Peyer's patch (tissue), 4 donors: ENCODE data around the gene KCNQ2. TPM values are rescaled to one million over a fixed set of nuclear protein-coding genes. Genes with fewer than 3 reads are reported as not detected.

Source experiments
- DNase-seq, 3 donors: peaks; one replicate each; pipeline ENCODE4 v3.0.0-alpha.2; 2017 to 2019
- H3K27ac ChIP-seq, 4 donors: fragments of 200-600 bp; sonication (generic); one replicate each; pipeline ENCODE4 v1.5.1; 2016 to 2019
- H3K27me3 ChIP-seq, 2 donors: fragments of 200-600 bp; sonication (generic); one replicate each; pipeline ENCODE4 v1.5.1; 2019
- H3K36me3 ChIP-seq, 3 donors: fragments of 200-600 bp; sonication (generic); one replicate each; pipeline ENCODE4 v1.5.1; 2016 to 2019
- H3K4me1 ChIP-seq, 4 donors: fragments of 200-600 bp; sonication (generic); one replicate each; pipeline ENCODE4 v1.5.1; 2016 to 2019
- H3K4me3 ChIP-seq, 4 donors: fragments of 200-600 bp; sonication (generic); 1 replicate in 3 of 4; 2 replicates in 1 of 4; pipeline ENCODE4 v1.5.1; 2016 to 2019; ENCODE audit warnings: mild to moderate bottlenecking in 1 of 4
- H3K9me3 ChIP-seq, 4 donors: fragments of 200-600 bp; sonication (generic); one replicate each; pipeline ENCODE4 v1.5.1; 2016 to 2019; ENCODE audit warnings: mild to moderate bottlenecking in 1 of 4
- CTCF ChIP-seq, 6 experiments: fragments of 450-650 bp in 4 of 6; fragments of 200-600 bp in 2 of 6; sonication (generic) in 1 of 6; IDR thresholded peaks; one replicate each; pipeline ENCODE4 v1.5.1; 2017 to 2019; ENCODE audit warnings: antibody characterized with exemption in 6 of 6, mild to moderate bottlenecking in 3 of 6, moderate library complexity in 1 of 6
- POLR2A ChIP-seq, 2 donors: fragments of 450-650 bp; IDR thresholded peaks; one replicate each; pipeline ENCODE4 v1.5.1; 2017; ENCODE audit warnings: antibody characterized with exemption in 2 of 2, mild to moderate bottlenecking in 2 of 2, moderate library complexity in 2 of 2
- total RNA-seq, 4 donors: library from RNA; depleted of rRNA; stranded (reverse); fragments of >200 nt; gene quantifications; one replicate each; pipeline ENCODE4 v1.1.0, GENCODE V29; 2016

KCNQ2 gene
- total RNA-seq, 4 donors from 2014 or later = not detected

DNA sequence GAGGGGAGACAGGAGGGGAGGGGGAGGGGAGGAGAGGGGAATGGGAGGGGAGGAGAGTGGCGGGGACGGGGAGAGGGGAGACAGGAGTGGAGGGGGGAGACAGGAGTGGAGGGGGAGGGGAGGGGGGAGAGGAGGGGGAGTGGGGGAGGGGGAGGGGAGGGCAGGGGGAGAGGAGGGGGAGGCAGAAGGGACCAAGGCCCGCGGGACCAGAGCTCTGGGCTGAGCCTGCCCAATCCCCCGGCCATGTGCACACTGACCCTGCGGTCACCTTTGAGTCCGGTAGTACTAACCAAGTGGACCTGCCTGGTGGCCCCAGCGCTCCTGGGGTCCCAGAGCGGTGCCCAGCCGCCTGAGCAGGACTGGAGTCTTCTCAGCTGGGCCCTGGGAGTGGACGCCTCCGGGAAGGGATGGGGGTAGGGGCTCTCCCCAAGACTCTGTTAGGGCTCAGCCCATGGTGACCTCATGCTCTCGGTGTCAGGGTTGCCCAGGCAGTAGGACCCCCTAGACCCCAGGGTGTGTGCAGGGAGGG is 471 bp upstream of the KCNQ2 start:
- Histone ChIP-seq H3K4me3 (no peak overlapping the region), H3K27me3 (peaks cover 0 to 29% of the 10 kb centered on the region in 2 donors)
- DNase-seq = no peak

GRCh38 chr20:63471717-63471980 is 806 bp downstream of the KCNQ2 start:
- peaks cover 0 to 13% (median 7%) of the 10 kb centered on the region in 4 donors for H3K4me1 ChIP-seq
- H3K36me3 ChIP-seq = no peaks in the 10 kb centered on the region
- H3K9me3 ChIP-seq = no peaks in the 10 kb centered on the region
- peaks cover 0 to 29% of the 10 kb centered on the region in 2 donors for H3K27me3 ChIP-seq
- no peak overlapping the region for H3K4me3 ChIP-seq
- DNase-seq = no peak
- no peak for TF ChIP-seq CTCF (IDR thresholded peaks at IDR 0.05)
- TF ChIP-seq POLR2A (IDR thresholded peaks at IDR 0.05) = no peak
- no peak overlapping the region for H3K27ac ChIP-seq

More for the DNA sequence above, 471 bp upstream of the KCNQ2 start:
- TF ChIP-seq POLR2A (IDR thresholded peaks at IDR 0.05) (no peak), CTCF (IDR thresholded peaks at IDR 0.05) (no peak)
- Histone ChIP-seq H3K36me3 (no peaks in the 10 kb centered on the region), H3K9me3 (no peaks in the 10 kb centered on the region), H3K4me1 (peaks cover 0 to 13% (median 7%) of the 10 kb centered on the region in 4 donors), H3K27ac (no peak overlapping the region)

DNA sequence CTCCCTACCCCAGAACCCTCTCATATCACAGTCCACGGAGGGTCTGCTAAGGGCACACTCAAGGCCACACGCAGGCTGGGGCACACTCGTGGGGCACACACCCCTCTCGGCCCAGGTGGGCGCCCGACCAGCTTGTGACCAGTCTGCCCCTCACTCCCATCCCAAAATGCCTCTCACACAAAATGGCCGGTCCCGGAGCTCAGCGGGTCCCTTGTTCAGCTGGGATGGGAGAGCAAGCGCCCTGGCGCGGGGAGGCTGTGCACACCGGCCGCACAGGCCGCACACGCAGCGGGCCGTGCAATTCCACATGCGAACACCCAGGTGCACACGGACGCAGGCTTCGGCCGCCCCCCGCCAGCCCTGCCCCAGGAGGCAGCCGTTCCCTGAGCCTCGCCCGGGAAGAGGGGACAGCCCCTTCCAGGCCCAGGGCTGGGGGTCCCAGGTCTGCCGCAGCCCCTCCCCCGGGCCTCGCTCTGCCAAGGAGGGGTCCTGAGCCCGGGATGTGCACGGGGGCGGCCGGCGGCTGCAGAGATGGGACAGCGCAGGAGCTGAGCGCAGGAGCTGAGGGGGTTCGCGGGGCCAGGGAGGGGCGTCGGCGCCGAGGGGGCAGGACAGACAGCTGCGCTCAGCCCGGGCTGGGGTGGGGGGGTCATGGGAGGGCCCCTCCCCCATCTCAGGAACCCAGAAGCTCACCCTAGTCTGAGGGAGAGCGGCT is 1.3 kb downstream of the KCNQ2 start:
- H3K27me3 ChIP-seq = peaks cover 0 to 29% of the 10 kb centered on the region in 2 donors
- no peak for DNase-seq
- no peaks in the 10 kb centered on the region for H3K36me3 ChIP-seq
- no peak for TF ChIP-seq CTCF (IDR thresholded peaks at IDR 0.05)
- TF ChIP-seq POLR2A (IDR thresholded peaks at IDR 0.05) = no peak
- no peaks in the 10 kb centered on the region for H3K9me3 ChIP-seq
- H3K4me3 ChIP-seq = no peak overlapping the region
- H3K27ac ChIP-seq = no peak overlapping the region
- peaks cover 0 to 13% (median 7%) of the 10 kb centered on the region in 4 donors for H3K4me1 ChIP-seq

GRCh38 chr20:63470410-63470809 is 2.0 kb downstream of the KCNQ2 start:
- TF ChIP-seq POLR2A (IDR thresholded peaks at IDR 0.05) (no peak), CTCF (IDR thresholded peaks at IDR 0.05) (no peak)
- Histone ChIP-seq H3K27ac (no peak overlapping the region), H3K36me3 (no peaks in the 10 kb centered on the region), H3K27me3 (peaks cover 0 to 23% of the 10 kb centered on the region in 2 donors), H3K9me3 (no peaks in the 10 kb centered on the region), H3K4me1 (peaks cover 0 to 13% (median 7%) of the 10 kb centered on the region in 4 donors), H3K4me3 (no peak overlapping the region)
- DNase-seq = no peak

GRCh38 chr20:63469713-63470101 is 2.7 kb downstream of the KCNQ2 start:
- H3K36me3 ChIP-seq = no peaks in the 10 kb centered on the region
- TF ChIP-seq POLR2A (IDR thresholded peaks at IDR 0.05) = no peak
- TF ChIP-seq CTCF (IDR thresholded peaks at IDR 0.05) = no peak
- DNase-seq = no peak
- H3K9me3 ChIP-seq = no peaks in the 10 kb centered on the region
- peaks cover 0 to 13% (median 7%) of the 10 kb centered on the region in 4 donors for H3K4me1 ChIP-seq
- no peak overlapping the region for H3K27ac ChIP-seq
- peaks cover 0 to 20% of the 10 kb centered on the region in 2 donors for H3K27me3 ChIP-seq
- no peak overlapping the region for H3K4me3 ChIP-seq
